MM.1S (cell line): ENCODE results near the gene DAG1.

Source experiments
- DNase-seq: peaks from one replicate; pipeline ENCODE4 v3.0.0-alpha.2; 2015
- H2AFZ ChIP-seq: fragments of 300-600 bp; sonication (generic); 2 replicates; pipeline ENCODE4 v1.6.0; 2016; ENCODE audit warnings: antibody characterized with exemption, low read length
- H3F3A ChIP-seq: fragments of 300-600 bp; sonication (generic); 2 replicates; pipeline ENCODE4 v1.6.1; 2016; ENCODE audit warnings: mild to moderate bottlenecking, antibody characterized with exemption, low read length, moderate library complexity, mixed read lengths; ENCODE audit not compliant: insufficient read depth
- H3K27ac ChIP-seq: fragments of 300-600 bp; sonication (generic); 2 replicates; pipeline ENCODE4 v1.5.1; 2016; ENCODE audit warnings: mild to moderate bottlenecking, low read length
- H3K27me3 ChIP-seq: fragments of 300-600 bp; sonication (generic); replicated peaks from 2 replicates; pipeline ENCODE4 v1.6.0; 2016; ENCODE audit warnings: low read length; ENCODE audit not compliant: insufficient read depth
- H3K36me3 ChIP-seq: fragments of 300-600 bp; sonication (generic); replicated peaks from 2 replicates; pipeline ENCODE4 v1.6.1; 2016; ENCODE audit warnings: mild to moderate bottlenecking, low read length, mixed read lengths; ENCODE audit not compliant: insufficient read depth
- H3K4me1 ChIP-seq: fragments of 300-600 bp; sonication (generic); 2 replicates; pipeline ENCODE4 v1.6.1; 2016; ENCODE audit warnings: low read length, mixed read lengths
- H3K4me2 ChIP-seq: fragments of 300-600 bp; sonication (generic); 2 replicates; pipeline ENCODE4 v1.6.0; 2016; ENCODE audit warnings: low read depth, low read length
- H3K4me3 ChIP-seq: fragments of 300-600 bp; sonication (generic); 2 replicates; pipeline ENCODE4 v1.5.1; 2016; ENCODE audit warnings: low read length, mixed read lengths
- H3K79me2 ChIP-seq: fragments of 300-600 bp; sonication (generic); 2 replicates; pipeline ENCODE4 v1.6.1; 2016; ENCODE audit warnings: mixed run types, low read length, mixed read lengths
- H3K9ac ChIP-seq: fragments of 300-600 bp; sonication (generic); 2 replicates; pipeline ENCODE4 v1.6.1; 2016; ENCODE audit warnings: low read length, mixed read lengths
- H3K9me2 ChIP-seq: fragments of 300-600 bp; sonication (generic); replicated peaks from 2 replicates; pipeline ENCODE4 v1.6.1; 2016; ENCODE audit warnings: mild to moderate bottlenecking, low read length, mixed read lengths; ENCODE audit not compliant: insufficient read depth
- H3K9me3 ChIP-seq: fragments of 300-600 bp; sonication (generic); replicated peaks from 2 replicates; pipeline ENCODE4 v1.6.1; 2016; ENCODE audit warnings: mild to moderate bottlenecking, low read length, mixed read lengths; ENCODE audit not compliant: insufficient read depth
- H4K20me1 ChIP-seq: fragments of 300-600 bp; sonication (generic); 2 replicates; pipeline ENCODE4 v1.6.1; 2016; ENCODE audit warnings: mild to moderate bottlenecking, low read length, moderate library complexity, mixed read lengths; ENCODE audit not compliant: insufficient read depth
- EZH2 ChIP-seq: fragments of 300-600 bp; sonication (generic); optimal IDR thresholded peaks from 2 replicates; pipeline ENCODE3; 2017; ENCODE audit warnings: low read depth, mild to moderate bottlenecking, antibody characterized with exemption, low read length, mixed read lengths
- EZH2phosphoT487 ChIP-seq: fragments of 300-600 bp; sonication (generic); IDR thresholded peaks from 2 replicates; pipeline ENCODE4 v1.6.1; 2018; ENCODE audit warnings: antibody characterized with exemption, low read length
- TF ChIP-seq, protein P1 (sequence below): fragments of 300-600 bp; sonication (generic); IDR thresholded peaks from 2 replicates; pipeline ENCODE4 v1.5.1; 2016; ENCODE audit warnings: antibody characterized with exemption, low read length, mixed read lengths

DAG1 gene

DNA sequence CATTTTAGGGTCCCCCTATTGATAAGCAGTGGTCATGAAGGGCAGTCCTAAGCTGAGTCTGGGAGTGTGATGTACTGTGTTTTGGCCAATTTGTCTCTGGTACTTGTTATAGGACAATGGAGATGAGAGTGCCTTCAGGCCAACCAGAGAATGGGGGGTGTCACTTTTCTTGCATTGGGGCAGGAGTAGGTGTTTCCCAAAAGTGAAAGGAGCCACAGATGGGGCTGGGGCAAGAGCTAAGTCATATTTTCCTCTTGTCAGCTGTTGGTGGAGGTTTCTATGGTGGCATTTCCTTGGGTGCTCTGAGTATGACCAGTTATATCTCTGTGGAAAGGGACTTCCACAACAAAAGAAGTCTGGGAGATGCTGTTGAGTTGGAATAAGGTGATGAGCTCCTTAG, 59.5 kb downstream of the DAG1 start:
- DNase-seq = no peak
- no peaks in the 10 kb centered on the region for H3K4me1 ChIP-seq
- no peak overlapping the region for H2AFZ ChIP-seq
- no peak overlapping the region for H3K9ac ChIP-seq
- H3K4me3 ChIP-seq = no peak overlapping the region
- H3K9me3 ChIP-seq = no peaks in the 10 kb centered on the region
- H3K27ac ChIP-seq = no peak overlapping the region
- H3K4me2 ChIP-seq = no peak overlapping the region
- H3K27me3 ChIP-seq = no peaks in the 10 kb centered on the region
- no peaks in the 10 kb centered on the region for H3F3A ChIP-seq
- no peaks in the 10 kb centered on the region for H3K36me3 ChIP-seq
- TF ChIP-seq, protein P1, sequence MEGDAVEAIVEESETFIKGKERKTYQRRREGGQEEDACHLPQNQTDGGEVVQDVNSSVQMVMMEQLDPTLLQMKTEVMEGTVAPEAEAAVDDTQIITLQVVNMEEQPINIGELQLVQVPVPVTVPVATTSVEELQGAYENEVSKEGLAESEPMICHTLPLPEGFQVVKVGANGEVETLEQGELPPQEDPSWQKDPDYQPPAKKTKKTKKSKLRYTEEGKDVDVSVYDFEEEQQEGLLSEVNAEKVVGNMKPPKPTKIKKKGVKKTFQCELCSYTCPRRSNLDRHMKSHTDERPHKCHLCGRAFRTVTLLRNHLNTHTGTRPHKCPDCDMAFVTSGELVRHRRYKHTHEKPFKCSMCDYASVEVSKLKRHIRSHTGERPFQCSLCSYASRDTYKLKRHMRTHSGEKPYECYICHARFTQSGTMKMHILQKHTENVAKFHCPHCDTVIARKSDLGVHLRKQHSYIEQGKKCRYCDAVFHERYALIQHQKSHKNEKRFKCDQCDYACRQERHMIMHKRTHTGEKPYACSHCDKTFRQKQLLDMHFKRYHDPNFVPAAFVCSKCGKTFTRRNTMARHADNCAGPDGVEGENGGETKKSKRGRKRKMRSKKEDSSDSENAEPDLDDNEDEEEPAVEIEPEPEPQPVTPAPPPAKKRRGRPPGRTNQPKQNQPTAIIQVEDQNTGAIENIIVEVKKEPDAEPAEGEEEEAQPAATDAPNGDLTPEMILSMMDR = no peak
- TF ChIP-seq EZH2 (no peak), EZH2phosphoT487 (no peak)
- no peaks in the 10 kb centered on the region for H4K20me1 ChIP-seq
- no peaks in the 10 kb centered on the region for H3K79me2 ChIP-seq
- no peaks in the 10 kb centered on the region for H3K9me2 ChIP-seq

DNA sequence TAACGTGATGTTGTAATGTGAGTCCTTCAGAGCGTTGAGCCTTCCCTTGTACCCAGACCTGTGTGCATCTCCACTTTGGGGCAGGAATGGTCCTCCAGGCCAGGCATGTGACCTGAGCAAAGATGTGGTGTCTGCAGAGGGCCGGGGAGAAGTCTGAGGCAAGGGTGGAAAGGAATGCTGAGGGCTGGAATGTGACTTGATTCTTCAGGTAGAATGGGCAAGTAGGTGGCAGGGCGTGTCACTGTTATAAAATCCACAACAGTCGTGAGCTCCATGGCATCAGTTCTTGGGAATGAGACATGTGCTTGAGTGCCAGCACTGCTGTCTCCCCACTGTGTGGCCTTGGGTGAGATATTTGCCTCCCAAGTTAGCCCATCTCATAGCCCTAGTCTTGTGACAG, 60.2 kb downstream of the DAG1 start:
- H4K20me1 ChIP-seq = no peaks in the 10 kb centered on the region
- H3K79me2 ChIP-seq = no peaks in the 10 kb centered on the region
- H3K4me2 ChIP-seq = no peak overlapping the region
- H2AFZ ChIP-seq = no peak overlapping the region
- H3K4me3 ChIP-seq = no peak overlapping the region
- no peaks in the 10 kb centered on the region for H3K4me1 ChIP-seq
- no peaks in the 10 kb centered on the region for H3K9me2 ChIP-seq
- TF ChIP-seq EZH2phosphoT487 (no peak), EZH2 (no peak)
- TF ChIP-seq, protein P1 = no peak
- no peaks in the 10 kb centered on the region for H3K27me3 ChIP-seq
- H3K9me3 ChIP-seq = no peaks in the 10 kb centered on the region
- H3K9ac ChIP-seq = no peak overlapping the region
- no peaks in the 10 kb centered on the region for H3K36me3 ChIP-seq
- DNase-seq = no peak
- H3K27ac ChIP-seq = no peak overlapping the region
- no peaks in the 10 kb centered on the region for H3F3A ChIP-seq

DNA sequence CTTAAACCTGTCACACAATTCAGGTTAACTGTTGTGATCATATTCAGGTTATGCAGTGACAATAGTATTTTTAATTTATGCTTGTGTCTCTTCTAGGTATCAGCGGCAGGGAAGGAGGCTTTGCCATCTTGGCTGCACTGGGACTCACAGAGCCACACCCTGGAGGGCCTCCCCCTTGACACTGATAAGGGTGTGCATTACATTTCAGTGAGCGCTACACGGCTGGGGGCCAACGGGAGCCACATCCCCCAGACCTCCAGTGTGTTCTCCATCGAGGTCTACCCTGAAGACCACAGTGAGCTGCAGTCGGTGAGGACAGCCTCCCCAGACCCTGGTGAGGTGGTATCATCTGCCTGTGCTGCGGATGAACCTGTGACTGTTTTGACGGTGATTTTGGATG, 60.6 kb downstream of the DAG1 start:
- H2AFZ ChIP-seq = no peak overlapping the region
- no peaks in the 10 kb centered on the region for H3K79me2 ChIP-seq
- H4K20me1 ChIP-seq = no peaks in the 10 kb centered on the region
- no peaks in the 10 kb centered on the region for H3K4me1 ChIP-seq
- H3K9me3 ChIP-seq = no peaks in the 10 kb centered on the region
- no peaks in the 10 kb centered on the region for H3K27me3 ChIP-seq
- no peak for DNase-seq
- TF ChIP-seq, protein P1 = no peak
- no peak for TF ChIP-seq EZH2
- TF ChIP-seq EZH2phosphoT487 = no peak
- H3K9ac ChIP-seq = no peak overlapping the region
- H3F3A ChIP-seq = no peaks in the 10 kb centered on the region
- no peak overlapping the region for H3K4me2 ChIP-seq
- H3K27ac ChIP-seq = no peak overlapping the region
- no peaks in the 10 kb centered on the region for H3K36me3 ChIP-seq
- no peak overlapping the region for H3K4me3 ChIP-seq
- H3K9me2 ChIP-seq = no peaks in the 10 kb centered on the region

DNA sequence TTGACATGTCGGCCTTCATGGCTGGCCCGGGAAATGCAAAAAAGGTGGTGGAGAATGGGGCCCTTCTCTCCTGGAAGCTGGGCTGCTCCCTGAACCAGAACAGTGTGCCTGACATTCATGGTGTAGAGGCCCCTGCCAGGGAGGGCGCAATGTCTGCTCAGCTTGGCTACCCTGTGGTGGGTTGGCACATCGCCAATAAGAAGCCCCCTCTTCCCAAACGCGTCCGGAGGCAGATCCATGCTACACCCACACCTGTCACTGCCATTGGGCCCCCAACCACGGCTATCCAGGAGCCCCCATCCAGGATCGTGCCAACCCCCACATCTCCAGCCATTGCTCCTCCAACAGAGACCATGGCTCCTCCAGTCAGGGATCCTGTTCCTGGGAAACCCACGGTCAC, 61.2 kb downstream of the DAG1 start:
- Histone ChIP-seq H3K79me2 (no peaks in the 10 kb centered on the region), H3K9me3 (no peaks in the 10 kb centered on the region), H3K27ac (no peak overlapping the region), H3F3A (no peaks in the 10 kb centered on the region), H3K9me2 (no peaks in the 10 kb centered on the region), H3K4me3 (no peak overlapping the region), H3K36me3 (no peaks in the 10 kb centered on the region), H2AFZ (no peak overlapping the region), H3K4me1 (no peaks in the 10 kb centered on the region), H3K4me2 (no peak overlapping the region), H3K27me3 (no peaks in the 10 kb centered on the region), H4K20me1 (no peaks in the 10 kb centered on the region), H3K9ac (no peak overlapping the region)
- no peak for DNase-seq
- TF ChIP-seq EZH2 = no peak
- no peak for TF ChIP-seq EZH2phosphoT487
- TF ChIP-seq, protein P1 = no peak
